Thoracic aorta (tissue), 2 donors: Measurements from ENCODE around the gene RAB33A. TPM values are rescaled to one million over a fixed set of nuclear protein-coding genes. Genes with fewer than 3 reads are reported as not detected.

ENCODE experiments used
- ATAC-seq: fragments of 150-250 bp; one replicate; pipeline ENCODE4 v1.8.0; 2017; ENCODE audit warnings: low read depth; ENCODE audit not compliant: insufficient number of reproducible peaks, low FRiP score
- DNase-seq: peaks from one replicate; pipeline ENCODE4 v3.0.0-alpha.2; 2020; ENCODE audit warnings: low spot score
- H3K27ac ChIP-seq, 2 donors: fragments of 200-600 bp; sonication (generic); 1 replicate in 1 of 2; 2 replicates in 1 of 2; pipeline ENCODE4 v1.5.1; 2016; ENCODE audit warnings: mild to moderate bottlenecking in 2 of 2, moderate library complexity in 2 of 2
- H3K27me3 ChIP-seq: fragments of 200-600 bp; sonication (generic); replicated peaks from 2 replicates; pipeline ENCODE4 v1.6.0; 2016; ENCODE audit warnings: mild to moderate bottlenecking; ENCODE audit not compliant: insufficient read depth
- H3K36me3 ChIP-seq: fragments of 200-600 bp; sonication (generic); one replicate; pipeline ENCODE4 v1.5.1; 2016
- H3K4me1 ChIP-seq, 2 donors: fragments of 200-600 bp; sonication (generic); 1 replicate in 1 of 2; 2 replicates in 1 of 2; pipeline versions ENCODE4 v1.5.1 to v1.6.0; 2016; ENCODE audit warnings: low read depth in 2 of 2, mild to moderate bottlenecking in 1 of 2; ENCODE audit not compliant: control insufficient read depth in 1 of 2
- H3K4me3 ChIP-seq: fragments of 200-600 bp; sonication (generic); 2 replicates; pipeline ENCODE4 v1.5.1; 2016; ENCODE audit warnings: mild to moderate bottlenecking
- H3K9me3 ChIP-seq: fragments of 200-600 bp; sonication (generic); 2 replicates; pipeline ENCODE4 v1.5.1; 2016
- CTCF ChIP-seq: fragments of 200-600 bp; sonication (generic); IDR thresholded peaks from one replicate; pipeline ENCODE4 v1.5.1; 2019; ENCODE audit warnings: antibody characterized with exemption
- total RNA-seq, 2 donors: library from RNA; depleted of rRNA; stranded (reverse); fragments of >200 nt; gene quantifications; one replicate each; pipeline versions ENCODE4 v1.1.0 to v1.2.3, GENCODE V29; 2016

The RAB33A gene
- total RNA-seq, 2 donors from 2014 or later = not detected

- TF ChIP-seq CTCF = no peak
- ATAC-seq = no peak
Observed at GRCh38 chrX:130176942-130177341, 5.2 kb downstream of the RAB33A start.

GRCh38 chrX:130179170-130179569 is 7.4 kb downstream of the RAB33A start:
- H3K9me3 ChIP-seq = no peaks in the 10 kb centered on the region
- H3K4me1 ChIP-seq = peaks cover 0 to 5% of the 10 kb centered on the region in 2 donors
- H3K36me3 ChIP-seq = no peaks in the 10 kb centered on the region
- H3K27me3 ChIP-seq = no peaks in the 10 kb centered on the region
- H3K4me3 ChIP-seq = no peak overlapping the region
- no peak overlapping the region for H3K27ac ChIP-seq
- no peak for ATAC-seq
- DNase-seq = no peak
- no peak for TF ChIP-seq CTCF

More at GRCh38 chrX:130176942-130177341, 5.2 kb downstream of the RAB33A start:
- Histone ChIP-seq H3K27ac (no peak overlapping the region), H3K27me3 (no peaks in the 10 kb centered on the region), H3K9me3 (no peaks in the 10 kb centered on the region), H3K36me3 (no peaks in the 10 kb centered on the region), H3K4me1 (peaks cover 6 to 22% of the 10 kb centered on the region in 2 donors), H3K4me3 (no peak overlapping the region)
- no peak for DNase-seq

GRCh38 chrX:130179579-130180215 is 7.9 kb downstream of the RAB33A start:
- no peaks in the 10 kb centered on the region for H3K27me3 ChIP-seq
- TF ChIP-seq CTCF = no peak
- ATAC-seq = no peak
- no peaks in the 10 kb centered on the region for H3K9me3 ChIP-seq
- H3K4me1 ChIP-seq = peaks cover 0 to 2% of the 10 kb centered on the region in 2 donors
- no peak overlapping the region for H3K4me3 ChIP-seq
- no peak overlapping the region for H3K27ac ChIP-seq
- no peaks in the 10 kb centered on the region for H3K36me3 ChIP-seq
- DNase-seq = no peak

- H3K4me1 ChIP-seq = no peaks in the 10 kb centered on the region
- DNase-seq (no peak), ATAC-seq (no peak)
- no peaks in the 10 kb centered on the region for H3K27me3 ChIP-seq
- no peak overlapping the region for H3K4me3 ChIP-seq
- H3K36me3 ChIP-seq = no peaks in the 10 kb centered on the region
- no peak overlapping the region for H3K27ac ChIP-seq
- no peak for TF ChIP-seq CTCF
- no peaks in the 10 kb centered on the region for H3K9me3 ChIP-seq
Observed at GRCh38 chrX:130184168-130184567, 12.4 kb downstream of the RAB33A start.

- DNase-seq = no peak
- no peaks in the 10 kb centered on the region for H3K27me3 ChIP-seq
- no peaks in the 10 kb centered on the region for H3K9me3 ChIP-seq
- no peak overlapping the region for H3K4me3 ChIP-seq
- no peaks in the 10 kb centered on the region for H3K4me1 ChIP-seq
- TF ChIP-seq CTCF = no peak
- no peak for ATAC-seq
- H3K27ac ChIP-seq = no peak overlapping the region
- H3K36me3 ChIP-seq = no peaks in the 10 kb centered on the region
Observed at GRCh38 chrX:130184857-130185256, 13.1 kb downstream of the RAB33A start.
